Bronchial epithelial cell (primary cell): ENCODE results near the gene PTPRN2. TPM values are rescaled to one million over a fixed set of nuclear protein-coding genes. Genes with fewer than 3 reads are reported as not detected.

Source experiments
- DNase-seq: peaks from one replicate; pipeline ENCODE4 v3.0.0-alpha.2; 2010; ENCODE audit warnings: low read depth
- FAIRE-seq: peaks from 2 replicates; lab custom pipeline; 2011; peaks lifted over from hg19 to GRCh38; lab: Jason Lieb, UNC
- H3K27me3 ChIP-seq: 2 replicates; pipeline ENCODE4 v1.5.1; 2011; ENCODE audit warnings: low read length; ENCODE audit not compliant: control insufficient read depth, insufficient read depth
- H3K36me3 ChIP-seq: 2 replicates; pipeline ENCODE4 v1.5.1; 2011; ENCODE audit warnings: low read length; ENCODE audit not compliant: control insufficient read depth, insufficient read depth
- H3K4me3 ChIP-seq: 2 replicates; pipeline ENCODE4 v1.5.1; 2011; ENCODE audit warnings: mild to moderate bottlenecking, low read depth, low read length, control low read depth
- total RNA-seq: library from RNA; depleted of rRNA; stranded (reverse); fragments of >200 nt; gene quantifications from 2 replicates; pipeline ENCODE4 v1.2.1, GENCODE V29; 2014
- TF ChIP-seq, protein P1 (sequence below): IDR thresholded peaks from 2 replicates; pipeline ENCODE4 v1.5.1; 2011; ENCODE audit warnings: mild to moderate bottlenecking, moderate library complexity, low read length, control low read depth, inconsistent platforms; ENCODE audit not compliant: insufficient read depth, severe bottlenecking

Gene PTPRN2
- total RNA-seq, 1 donor from 2014 or later: 1.1 TPM

DNA sequence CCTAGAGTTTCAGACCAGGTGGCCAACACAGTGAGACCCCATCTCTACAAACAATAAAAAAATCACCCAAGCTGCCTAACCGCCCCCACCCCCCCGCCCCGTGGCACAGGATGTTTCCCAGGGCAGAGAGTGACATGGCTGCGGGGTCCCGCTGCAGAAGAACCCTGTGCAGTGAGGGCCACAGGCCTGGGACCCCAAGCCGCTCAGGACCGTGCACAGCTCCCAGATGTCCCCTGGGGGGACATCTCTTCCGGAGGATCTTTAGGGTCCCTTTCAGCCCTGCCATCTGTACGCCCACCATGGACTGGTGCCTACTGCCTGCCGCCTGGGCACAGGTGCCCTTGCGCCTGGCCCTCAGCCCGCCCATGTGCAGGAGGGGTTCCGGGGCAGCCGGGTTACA is 877.2 kb downstream of the PTPRN2 start:
- TF ChIP-seq, protein P1, sequence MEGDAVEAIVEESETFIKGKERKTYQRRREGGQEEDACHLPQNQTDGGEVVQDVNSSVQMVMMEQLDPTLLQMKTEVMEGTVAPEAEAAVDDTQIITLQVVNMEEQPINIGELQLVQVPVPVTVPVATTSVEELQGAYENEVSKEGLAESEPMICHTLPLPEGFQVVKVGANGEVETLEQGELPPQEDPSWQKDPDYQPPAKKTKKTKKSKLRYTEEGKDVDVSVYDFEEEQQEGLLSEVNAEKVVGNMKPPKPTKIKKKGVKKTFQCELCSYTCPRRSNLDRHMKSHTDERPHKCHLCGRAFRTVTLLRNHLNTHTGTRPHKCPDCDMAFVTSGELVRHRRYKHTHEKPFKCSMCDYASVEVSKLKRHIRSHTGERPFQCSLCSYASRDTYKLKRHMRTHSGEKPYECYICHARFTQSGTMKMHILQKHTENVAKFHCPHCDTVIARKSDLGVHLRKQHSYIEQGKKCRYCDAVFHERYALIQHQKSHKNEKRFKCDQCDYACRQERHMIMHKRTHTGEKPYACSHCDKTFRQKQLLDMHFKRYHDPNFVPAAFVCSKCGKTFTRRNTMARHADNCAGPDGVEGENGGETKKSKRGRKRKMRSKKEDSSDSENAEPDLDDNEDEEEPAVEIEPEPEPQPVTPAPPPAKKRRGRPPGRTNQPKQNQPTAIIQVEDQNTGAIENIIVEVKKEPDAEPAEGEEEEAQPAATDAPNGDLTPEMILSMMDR: no peak
- FAIRE-seq: no peak
- H3K4me3 ChIP-seq: no peak overlapping the region
- no peaks in the 10 kb centered on the region for H3K27me3 ChIP-seq
- no peak for DNase-seq
- H3K36me3 ChIP-seq: no peaks in the 10 kb centered on the region

- H3K27me3 ChIP-seq: no peaks in the 10 kb centered on the region
- H3K4me3 ChIP-seq: no peak overlapping the region
- no peak for FAIRE-seq
- H3K36me3 ChIP-seq: no peaks in the 10 kb centered on the region
- no peak for DNase-seq
- TF ChIP-seq, protein P1: no peak
Measured at GRCh38 chr7:157709531-157710251, 877.9 kb downstream of the PTPRN2 start.

GRCh38 chr7:157708919-157709295 is 878.7 kb downstream of the PTPRN2 start:
- FAIRE-seq (no peak), DNase-seq (no peak)
- Histone ChIP-seq H3K4me3 (no peak overlapping the region), H3K27me3 (no peaks in the 10 kb centered on the region), H3K36me3 (no peaks in the 10 kb centered on the region)
- TF ChIP-seq, protein P1: no peak

DNA sequence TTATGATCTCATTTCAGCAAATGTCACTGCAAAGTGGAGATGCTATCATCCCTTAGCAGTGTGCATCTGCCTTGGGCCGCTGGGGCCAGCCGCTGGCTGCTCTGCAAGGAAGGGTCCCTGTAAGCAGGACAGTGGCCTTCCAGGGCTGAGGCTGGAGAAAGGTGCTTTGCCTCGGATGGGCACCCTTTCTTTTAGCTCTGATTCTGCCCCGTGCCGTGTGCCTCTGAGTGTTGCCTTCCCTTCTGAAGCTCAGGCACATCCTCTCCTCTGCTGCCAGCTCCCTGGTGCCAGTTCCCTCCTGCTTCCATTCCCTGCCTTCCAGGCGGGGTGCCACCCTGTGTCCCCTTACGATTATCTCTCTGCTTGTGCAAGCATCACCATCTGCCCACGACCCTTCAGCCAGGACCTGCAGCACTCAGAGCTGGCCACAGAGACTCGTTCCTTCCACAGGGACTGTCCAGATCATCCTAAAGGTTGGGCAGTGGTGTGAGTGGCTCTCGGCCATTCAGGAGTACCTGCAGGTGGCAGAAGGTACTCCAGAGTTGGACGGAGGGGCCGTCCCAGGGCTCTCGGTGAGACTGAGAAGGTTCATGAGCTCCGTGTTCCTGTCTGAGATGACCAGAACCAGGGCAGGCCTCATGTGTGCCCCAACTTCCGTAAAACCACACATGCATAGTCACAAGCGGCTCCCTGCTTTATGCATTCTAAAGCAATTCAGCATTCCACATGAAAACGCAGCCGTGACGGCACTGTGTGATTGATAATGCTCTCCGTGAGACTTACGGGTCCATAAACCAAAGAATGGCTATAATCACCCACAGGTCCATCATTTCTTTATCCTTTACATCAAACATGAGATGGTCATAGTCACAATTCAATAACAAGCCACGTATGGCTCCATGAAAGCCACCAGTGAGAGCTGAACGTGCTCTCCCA is 879.4 kb downstream of the PTPRN2 start:
- FAIRE-seq: no peak
- no peaks in the 10 kb centered on the region for H3K36me3 ChIP-seq
- TF ChIP-seq, protein P1: no peak
- no peak overlapping the region for H3K4me3 ChIP-seq
- H3K27me3 ChIP-seq: no peaks in the 10 kb centered on the region
- DNase-seq: no peak

DNA sequence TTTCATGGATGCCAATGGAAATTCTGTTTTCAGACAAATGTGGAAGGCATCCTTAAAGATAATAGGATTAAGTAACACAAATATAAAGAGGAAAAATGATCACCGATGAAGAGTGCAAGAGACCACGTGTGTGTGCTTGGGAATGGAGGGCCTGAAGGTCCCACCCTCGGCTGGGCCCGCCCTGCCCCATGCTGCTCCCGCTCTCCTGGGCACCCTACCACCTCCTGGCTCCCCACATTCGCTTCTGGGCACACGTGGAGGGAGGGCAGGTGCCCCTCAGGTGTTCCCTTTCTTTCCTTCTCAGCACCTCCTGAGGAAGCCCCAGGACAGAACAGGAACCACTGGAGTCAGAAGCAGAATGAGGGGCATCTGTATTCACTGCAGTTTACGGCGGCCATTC is 883.3 kb downstream of the PTPRN2 start:
- Histone ChIP-seq H3K27me3 (no peaks in the 10 kb centered on the region), H3K36me3 (no peaks in the 10 kb centered on the region), H3K4me3 (no peak overlapping the region)
- DNase-seq (no peak), FAIRE-seq (no peak)
- TF ChIP-seq, protein P1: no peak
